Fibroblast of the aortic adventitia (primary cell): ENCODE measurements around the gene LAMTOR5. TPM values are rescaled to one million over a fixed set of nuclear protein-coding genes. Genes with fewer than 3 reads are reported as not detected.
A peak's percentile ranks its signal among the peaks of the same experiment; 100 is the strongest.
"Not testable (repeated sequence)": the region's sequence is repeated elsewhere in the genome, so short reads cannot be mapped to it uniquely, and the experiment has no call there.

Experiments used
- DNase-seq: peaks from one replicate; pipeline ENCODE4 v3.0.0-alpha.2; 2010; ENCODE audit warnings: low read depth
- H3K4me3 ChIP-seq: 2 replicates; pipeline ENCODE4 v1.5.1; 2011; ENCODE audit warnings: low read depth, mild to moderate bottlenecking, control low read depth, low read length, moderate library complexity
- CTCF ChIP-seq: IDR thresholded peaks from 2 replicates; pipeline ENCODE4 v1.5.1; 2011; ENCODE audit warnings: mild to moderate bottlenecking, low read length, control low read depth, inconsistent platforms; ENCODE audit not compliant: insufficient read depth
- total RNA-seq: library from RNA; depleted of rRNA; stranded (reverse); fragments of >200 nt; gene quantifications from 2 replicates; pipeline ENCODE4 v1.2.3, GENCODE V29; 2012; ENCODE audit warnings: low replicate concordance

LAMTOR5 gene
- total RNA-seq, 1 donor = 96.5 TPM

- H3K4me3 ChIP-seq = no peak within 1 kb of the TSS
- TF ChIP-seq CTCF = no peak
- DNase-seq = no peak
These were observed 43.4 kb upstream of the LAMTOR5 start, which contains the start of gene PROK1 for GRCh38 chr1:110450929-110451328. Gene PROK1, plus strand, starts transcription at chr1:110451149. Its CDS starts 68 bp downstream, at chr1:110451217.

GRCh38 chr1:110449661-110450651, 42.5 kb upstream of the LAMTOR5 start:
- no peak for TF ChIP-seq CTCF
- DNase-seq = no peak

GRCh38 chr1:110444561-110444960, 37.1 kb upstream of the LAMTOR5 start:
- no peak overlapping the region for H3K4me3 ChIP-seq
- DNase-seq = no peak
- TF ChIP-seq CTCF = no peak

More at GRCh38 chr1:110449661-110450651, 42.5 kb upstream of the LAMTOR5 start:
- no peak overlapping the region for H3K4me3 ChIP-seq

GRCh38 chr1:110443451-110443850, 36.0 kb upstream of the LAMTOR5 start:
- TF ChIP-seq CTCF = no peak
- peak; percentile 26 for DNase-seq

GRCh38 chr1:110441888-110442287, 34.4 kb upstream of the LAMTOR5 start:
- no peak for DNase-seq
- TF ChIP-seq CTCF = no peak
- no peak overlapping the region for H3K4me3 ChIP-seq

More at GRCh38 chr1:110443451-110443850, 36.0 kb upstream of the LAMTOR5 start:
- H3K4me3 ChIP-seq = no peak overlapping the region

- peak; percentile 90 for DNase-seq
- H3K4me3 ChIP-seq = no peak overlapping the region
- TF ChIP-seq CTCF = no peak
These were observed 33.4 kb upstream of the LAMTOR5 start for GRCh38 chr1:110440877-110441276.

GRCh38 chr1:110439873-110440272, 32.4 kb upstream of the LAMTOR5 start:
- not testable (repeated sequence) for H3K4me3 ChIP-seq, DNase-seq
